Psoas muscle (tissue), 8 donors: ENCODE data around the gene DCLK3. TPM values are rescaled to one million over a fixed set of nuclear protein-coding genes. Genes with fewer than 3 reads are reported as not detected.

ENCODE experiments used
- ATAC-seq, 4 donors: fragments of 200-7000 bp; cut with Tn5 transposase; one replicate each; pipeline ENCODE4 v1.9.1; 2020; ENCODE audit warnings: moderate library complexity in 3 of 4, mild to moderate bottlenecking in 2 of 4
- DNase-seq, 2 donors: peaks; one replicate each; pipeline ENCODE4 v3.0.0-alpha.2; 2020
- H3K27ac ChIP-seq: fragments of 200-600 bp; one replicate; pipeline ENCODE4 v1.8.0; 2022
- H3K27me3 ChIP-seq, 3 donors: fragments of 200-600 bp in 1 of 3; one replicate each; pipeline versions ENCODE4 v1.6.1 to v1.8.0; 2013 to 2022; ENCODE audit warnings: low read length in 2 of 3, mild to moderate bottlenecking in 2 of 3, moderate library complexity in 1 of 3; ENCODE audit not compliant: insufficient read depth in 3 of 3
- H3K36me3 ChIP-seq, 2 donors: fragments of 200-600 bp in 1 of 2; one replicate each; pipeline versions ENCODE4 v1.6.1 to v1.8.0; 2013 to 2022; ENCODE audit warnings: low read depth in 1 of 2, mild to moderate bottlenecking in 1 of 2, moderate library complexity in 1 of 2; ENCODE audit not compliant: insufficient read depth in 1 of 2
- H3K4me1 ChIP-seq: fragments of 200-600 bp; one replicate; pipeline ENCODE4 v1.8.0; 2022
- H3K4me3 ChIP-seq: fragments of 200-600 bp; one replicate; pipeline ENCODE4 v1.8.0; 2022; ENCODE audit warnings: mild to moderate bottlenecking
- H3K9me3 ChIP-seq: fragments of 200-600 bp; one replicate; pipeline ENCODE4 v1.8.0; 2022
- CTCF ChIP-seq: fragments of 200-600 bp; IDR thresholded peaks from one replicate; pipeline ENCODE4 v1.8.0; 2022; ENCODE audit warnings: antibody characterized with exemption
- WGBS, 3 donors: extraction: QIAGEN DNeasy Blood & Tissue Kit; methylation state at CpG; one replicate each; pipeline versions ENCODE4 v1.1.6 to v1.1.7; 2013; 5-methylcytosine and 5-hydroxymethylcytosine counted together
- intact Hi-C, 2 donors: fragments of 100-400 bp; cut with DNase I; formaldehyde crosslinking; loops; one replicate each; pipeline versions ENCODE4 v1.11.0 to v1.14.2; 2022
- polyA plus RNA-seq, 3 donors: library from polyadenylated mRNA; stranded (reverse); fragments of 200-250 nt; gene quantifications; one replicate each; pipeline ENCODE4 v1.2.3, GENCODE V29; 2013
- total RNA-seq, 4 donors: library from RNA; stranded (reverse); fragmentation: NEBNext Ultra II Directional in 2 of 4; extraction: Animal tissue kit (Norgen Biotek cat#: 25700) in 2 of 4; gene quantifications; one replicate each; pipeline versions ENCODE4 v1.2.1 to v1.2.4, GENCODE V29; 2021 to 2023
- donor health status: healthy with polysubstance abuse.
- donor health status: DM: no; HTN: no; CAD: no; lungs with moderate emphysema.
- donor health status: Bipolar disorder and iron deficiency.
- donor health status: healthy.
- donor health status: DM: yes; HTN: yes; CAD: no.
- donor health status: DM: no; HTN: no; CAD: no.
- donor health status: DM: no; HTN: no; CAD: no.
- donor health status: DM: yes; HTN: yes; CAD: no.

DCLK3 gene
- total and polyA plus RNA-seq, 7 donors, result 0.34 to 1.7 (median 0.54) TPM

DNA sequence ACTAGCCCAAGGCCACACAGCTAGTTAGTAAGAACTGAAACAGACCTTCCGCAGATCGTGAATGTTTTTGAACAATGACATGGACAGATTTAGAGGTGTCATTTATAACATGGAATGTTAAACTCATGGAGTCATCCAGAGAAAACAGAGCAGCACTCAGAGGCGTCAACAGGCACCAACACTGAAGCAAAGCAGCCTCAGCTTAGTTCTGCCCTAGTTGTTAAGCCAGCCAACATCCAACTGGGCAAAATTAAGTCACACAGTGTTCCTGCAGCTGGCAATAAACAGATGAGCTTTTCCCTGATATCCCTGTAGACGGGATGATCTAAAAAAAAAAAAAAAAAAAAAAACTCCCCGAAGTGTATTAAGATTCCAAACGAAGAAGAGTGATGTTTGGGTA lies 13.6 kb downstream of the DCLK3 start:
- no peak for ATAC-seq

DNA sequence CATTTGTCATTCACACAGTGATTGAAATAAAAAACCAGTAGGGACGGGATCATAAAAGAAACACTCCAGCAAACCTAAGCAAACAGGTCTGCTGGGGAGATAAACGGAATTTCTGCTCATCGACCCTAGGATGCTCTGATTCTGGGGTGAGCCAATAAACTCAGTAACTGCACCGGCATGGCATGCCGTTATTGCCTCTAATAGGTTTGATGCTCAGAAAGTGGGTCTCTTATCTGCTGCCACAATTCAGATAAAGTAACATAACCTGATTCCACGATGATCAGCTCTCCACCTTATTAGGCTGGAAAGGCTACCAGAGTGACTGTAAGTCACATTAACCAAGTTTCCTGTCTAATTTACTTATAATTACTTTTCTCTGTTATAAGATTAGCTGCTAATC lies 19.6 kb downstream of the DCLK3 start:
- no peak for DNase-seq
- no peak overlapping the region for H3K27ac ChIP-seq
- no peaks in the 10 kb centered on the region for H3K36me3 ChIP-seq
- TF ChIP-seq CTCF, result no peak
- no peak overlapping the region for H3K4me3 ChIP-seq
- no peak for ATAC-seq
- H3K27me3 ChIP-seq, result no peaks in the 10 kb centered on the region
- intact Hi-C loops, result no loop called here
- WGBS, 3 donors, result 73 to 77% (median 76%) methylated on average over 6 of the region's 6 CpGs
- no peaks in the 10 kb centered on the region for H3K4me1 ChIP-seq
- H3K9me3 ChIP-seq, result no peaks in the 10 kb centered on the region

More for the DNA sequence above, 13.6 kb downstream of the DCLK3 start:
- H3K27ac ChIP-seq, result no peak overlapping the region
- H3K4me1 ChIP-seq, result no peaks in the 10 kb centered on the region
- no peaks in the 10 kb centered on the region for H3K9me3 ChIP-seq
- intact Hi-C loops, result no loop called here
- no peak for TF ChIP-seq CTCF
- H3K36me3 ChIP-seq, result no peaks in the 10 kb centered on the region
- peaks cover 0 to 2% (median 0%) of the 10 kb centered on the region in 3 donors for H3K27me3 ChIP-seq
- 46 to 73% (median 64%) methylated on average over 6 of the region's 6 CpGs for WGBS, 3 donors
- no peak overlapping the region for H3K4me3 ChIP-seq
- no peak for DNase-seq

DNA sequence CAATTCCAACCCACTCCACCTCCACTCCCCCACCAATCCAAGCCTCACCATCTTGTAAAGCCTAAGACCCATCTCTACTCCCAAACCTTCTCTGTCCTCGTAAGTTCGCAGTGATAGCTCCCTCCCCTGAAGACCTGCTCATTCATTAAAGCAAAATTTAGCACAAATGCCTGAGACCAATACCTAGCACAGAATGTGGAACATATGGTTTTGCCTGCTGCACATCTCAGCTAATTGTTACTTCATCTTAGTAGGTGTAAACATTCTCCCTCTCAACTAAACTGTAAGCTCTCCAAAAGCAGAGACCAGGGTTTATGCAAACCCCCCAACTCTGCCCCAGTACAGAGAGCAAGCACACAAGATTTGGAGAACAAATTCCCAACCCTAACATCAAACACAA lies 20.5 kb downstream of the DCLK3 start:
- Histone ChIP-seq H3K9me3 (no peaks in the 10 kb centered on the region), H3K27ac (no peak overlapping the region), H3K4me1 (no peaks in the 10 kb centered on the region), H3K4me3 (no peak overlapping the region), H3K36me3 (no peaks in the 10 kb centered on the region), H3K27me3 (no peaks in the 10 kb centered on the region)
- no peak for TF ChIP-seq CTCF
- ATAC-seq (no peak), DNase-seq (no peak)
- intact Hi-C loops, result no loop called here
- WGBS, 3 donors, result 89 to 93% (median 92%) methylated on average over 2 of the region's 2 CpGs

- Histone ChIP-seq H3K27ac (no peak overlapping the region), H3K9me3 (no peaks in the 10 kb centered on the region), H3K4me3 (no peak overlapping the region), H3K4me1 (no peaks in the 10 kb centered on the region), H3K27me3 (no peaks in the 10 kb centered on the region), H3K36me3 (no peaks in the 10 kb centered on the region)
- ATAC-seq, result no peak
- WGBS, 3 donors, result 92 to 100% (median 94%) methylated on average over 2 of the region's 2 CpGs
- TF ChIP-seq CTCF, result peak; percentile 3
- no peak for DNase-seq
- intact Hi-C loops, result no loop called here
Measured at GRCh38 chr3:36741285-36741684, 23.1 kb downstream of the DCLK3 start.

DNA sequence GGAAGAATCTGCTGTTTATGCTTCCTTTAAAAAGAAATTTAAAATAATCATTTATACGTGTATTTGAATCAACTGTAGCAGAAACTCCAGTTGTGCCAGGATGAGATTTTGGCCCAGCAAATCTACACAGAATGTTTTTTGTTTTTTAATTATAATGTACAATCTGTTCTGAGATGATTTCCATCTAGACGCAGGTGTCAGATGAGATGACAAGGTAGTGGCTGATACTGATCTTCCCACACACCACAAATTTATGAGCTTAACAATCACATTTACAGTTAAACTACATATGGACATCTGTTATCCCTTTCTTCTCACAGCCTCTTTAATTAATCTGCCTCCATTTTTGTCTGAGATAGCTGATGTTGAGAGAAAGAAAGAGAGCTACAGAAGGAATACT lies 23.6 kb downstream of the DCLK3 start:
- intact Hi-C loops, result no loop called here
- Histone ChIP-seq H3K36me3 (no peaks in the 10 kb centered on the region), H3K27me3 (no peaks in the 10 kb centered on the region), H3K9me3 (no peaks in the 10 kb centered on the region), H3K27ac (no peak overlapping the region), H3K4me1 (no peaks in the 10 kb centered on the region), H3K4me3 (no peak overlapping the region)
- ATAC-seq, result no peak
- WGBS, 3 donors, result 70 to 75% (median 73%) methylated on average over 2 of the region's 2 CpGs
- no peak for DNase-seq
- TF ChIP-seq CTCF, result no peak
